B cell (primary cell): ENCODE measurements around the gene IL17RA. TPM values are rescaled to one million over a fixed set of nuclear protein-coding genes. Genes with fewer than 3 reads are reported as not detected.

Experiments
- ATAC-seq: fragments of 200-7000 bp; cut with Tn5 transposase; one replicate; pipeline ENCODE4 v1.10.0; 2021; ENCODE audit warnings: low read depth, mild to moderate bottlenecking, moderate number of reproducible peaks, moderate library complexity
- CTCF ChIA-PET: fragments of 350-600 bp; sonication (Branson Sonifier 250); formaldehyde crosslinking; loops from one replicate; lab custom pipeline; 2021; ENCODE audit warnings: antibody characterized with exemption, inconsistent platforms; lab: Charles Lee
- POLR2A ChIA-PET: fragments of 350-600 bp; sonication (Branson Sonifier 250); formaldehyde crosslinking; loops from one replicate; lab custom pipeline; 2021; ENCODE audit warnings: antibody characterized with exemption; lab: Charles Lee
- DNase-seq: peaks from one replicate; pipeline ENCODE4 v3.0.0; 2013
- H2AFZ ChIP-seq: 2 replicates; pipeline ENCODE4 v1.6.1; 2012; ENCODE audit warnings: mild to moderate bottlenecking, low read depth, low read length; ENCODE audit not compliant: insufficient read depth, poor library complexity, severe bottlenecking
- H3K27ac ChIP-seq, 2 donors: 1 replicate in 1 of 2; 2 replicates in 1 of 2; pipeline ENCODE4 v1.5.1; 2012 to 2013; ENCODE audit warnings: low read length in 2 of 2, mild to moderate bottlenecking in 2 of 2, moderate library complexity in 1 of 2
- H3K27me3 ChIP-seq, 4 experiments: fragments of 200-600 bp in 1 of 4; sonication (generic) in 1 of 4; replicated peaks in 1 of 4; 1 replicate in 2 of 4; 2 replicates in 2 of 4; pipeline versions ENCODE4 v1.6.1 to v1.7.0; 2013 to 2016; ENCODE audit warnings: low read length in 3 of 4, mild to moderate bottlenecking in 2 of 4, mixed read lengths in 1 of 4, moderate library complexity in 1 of 4; ENCODE audit not compliant: insufficient read depth in 4 of 4, control insufficient read depth in 3 of 4; ENCODE audit errors: control extremely low read depth in 1 of 4
- H3K36me3 ChIP-seq, 2 experiments: replicated peaks in 1 of 2; 1 replicate in 1 of 2; 2 replicates in 1 of 2; pipeline versions ENCODE4 v1.6.1 to v1.7.1; 2013; ENCODE audit warnings: low read length in 1 of 2; ENCODE audit not compliant: insufficient read depth in 2 of 2, control insufficient read depth in 1 of 2; ENCODE audit errors: control extremely low read depth in 1 of 2, extremely low read depth in 1 of 2
- H3K4me1 ChIP-seq, 2 donors: fragments of 200-600 bp in 1 of 2; sonication (generic) in 1 of 2; 1 replicate in 1 of 2; 2 replicates in 1 of 2; pipeline versions ENCODE4 v1.5.1 to v1.6.1; 2013 to 2017; ENCODE audit warnings: low read length in 2 of 2; ENCODE audit not compliant: control insufficient read depth in 2 of 2, insufficient read depth in 2 of 2
- H3K4me2 ChIP-seq: replicated peaks from 2 replicates; pipeline ENCODE3; 2012; ENCODE audit warnings: mild to moderate bottlenecking, low read depth, low read length; ENCODE audit not compliant: poor library complexity, severe bottlenecking
- H3K4me3 ChIP-seq, 5 experiments: fragments of 200-600 bp in 1 of 5; sonication (generic) in 1 of 5; 1 replicate in 3 of 5; 2 replicates in 2 of 5; pipeline versions ENCODE4 v1.5.1 to v1.7.0; 2011 to 2016; ENCODE audit warnings: low read length in 4 of 5, mild to moderate bottlenecking in 4 of 5, low read depth in 2 of 5, control low read depth in 1 of 5, moderate library complexity in 1 of 5; ENCODE audit not compliant: insufficient read depth in 1 of 5; ENCODE audit errors: control extremely low read depth in 1 of 5, extremely low read depth in 1 of 5
- H3K79me2 ChIP-seq: fragments of 200-600 bp; sonication (generic); one replicate; pipeline ENCODE4 v1.6.0; 2016; ENCODE audit warnings: low read length; ENCODE audit not compliant: control insufficient read depth, insufficient read depth
- H3K9ac ChIP-seq: fragments of 200-600 bp; sonication (generic); 2 replicates; pipeline ENCODE4 v1.6.1; 2017; ENCODE audit warnings: mild to moderate bottlenecking, low read length, moderate library complexity
- H3K9me3 ChIP-seq, 3 donors: one replicate each; pipeline versions ENCODE4 v1.6.1 to v1.7.1; 2013; ENCODE audit warnings: low read length in 2 of 3; ENCODE audit not compliant: control insufficient read depth in 2 of 3, insufficient read depth in 1 of 3; ENCODE audit errors: control extremely low read depth in 1 of 3
- H4K20me1 ChIP-seq: 2 replicates; pipeline ENCODE4 v1.6.0; 2012; ENCODE audit warnings: mild to moderate bottlenecking, low read length; ENCODE audit not compliant: insufficient read depth, control insufficient read depth, poor library complexity, severe bottlenecking
- H3K27ac Mint-ChIP-seq: one replicate; pipeline ENCODE4 v1.8.0; 2021; ENCODE audit warnings: mixed read lengths
- H3K27me3 Mint-ChIP-seq: one replicate; pipeline ENCODE4 v1.8.0; 2021; ENCODE audit warnings: mixed read lengths
- H3K4me1 Mint-ChIP-seq: one replicate; pipeline ENCODE4 v1.8.0; 2021; ENCODE audit warnings: mixed read lengths
- H3K4me3 Mint-ChIP-seq: one replicate; pipeline ENCODE4 v1.8.0; 2021; ENCODE audit warnings: mixed read lengths
- H3K9me3 Mint-ChIP-seq: one replicate; pipeline ENCODE4 v1.8.0; 2022; ENCODE audit warnings: mixed read lengths; ENCODE audit not compliant: insufficient read depth
- CTCF ChIP-seq: fragments of 200-600 bp; IDR thresholded peaks from one replicate; pipeline ENCODE4 v1.8.0; 2022; ENCODE audit warnings: antibody characterized with exemption, mild to moderate bottlenecking
- EZH2 ChIP-seq: IDR thresholded peaks from 2 replicates; pipeline ENCODE4 v1.6.1; 2012; ENCODE audit warnings: borderline replicate concordance, low read depth, mild to moderate bottlenecking, moderate library complexity, low read length; ENCODE audit not compliant: insufficient read depth, poor library complexity, severe bottlenecking
- WGBS: methylation state at CpG from one replicate; pipeline ENCODE4 v1.1.5; 2013; ENCODE audit warnings: missing lambda C conversion rate; ENCODE audit not compliant: insufficient coverage; 5-methylcytosine and 5-hydroxymethylcytosine counted together
- intact Hi-C: fragments of 100-400 bp; cut with micrococcal nuclease; formaldehyde crosslinking; loops from one replicate; pipeline ENCODE4 v1.10.0; 2022
- polyA plus RNA-seq: library from polyadenylated mRNA; depleted of rRNA; stranded (reverse); fragments of >200 nt; gene quantifications from 2 replicates; pipeline ENCODE4 v1.2.3, GENCODE V29; 2012
- total RNA-seq, 2 donors: library from RNA; stranded (reverse); fragments of 120-200 nt in 1 of 2; gene quantifications; 1 replicate in 1 of 2; 2 replicates in 1 of 2; pipeline versions ENCODE4 v1.2.3 to v1.2.4, GENCODE V29; 2013 to 2022

The IL17RA gene
- total and polyA plus RNA-seq, 2 donors (not counting 1 experiment from before 2014, with no cell fraction given) = 8.1 to 24.6 TPM

GRCh38 chr22:17143101-17143500 is 58.3 kb downstream of the IL17RA start:
- Histone ChIP-seq H3K79me2 (peaks cover under 1% of the 10 kb centered on the region), H3K4me2 (no peak overlapping the region), H3K4me3 (no peak overlapping the region), H3K27ac (no peak overlapping the region), H4K20me1 (no peaks in the 10 kb centered on the region), H3K27me3 (no peaks in the 10 kb centered on the region), H3K36me3 (peaks cover 0 to 50% of the 10 kb centered on the region in 2 experiments), H3K9ac (no peak overlapping the region), H2AFZ (no peak overlapping the region), H3K9me3 (no peaks in the 10 kb centered on the region), H3K4me1 (no peaks in the 10 kb centered on the region)
- ChIA-PET POLR2A (no interaction called here), CTCF (no interaction called here)
- Mint-ChIP-seq H3K9me3 (no peaks in the 10 kb centered on the region), H3K27me3 (no peaks in the 10 kb centered on the region), H3K27ac (no peak overlapping the region), H3K4me1 (no peaks in the 10 kb centered on the region), H3K4me3 (no peak overlapping the region)
- intact Hi-C loops = no loop called here
- no peak for TF ChIP-seq CTCF
- no peak for TF ChIP-seq EZH2
- WGBS = 100% methylated on average over 5 of the region's 9 CpGs
- DNase-seq (no peak), ATAC-seq (no peak)

GRCh38 chr22:17143826-17144225 is 59.0 kb downstream of the IL17RA start:
- DNase-seq (no peak), ATAC-seq (no peak)
- Histone ChIP-seq H3K4me3 (no peak overlapping the region), H3K36me3 (peaks cover 0 to 53% of the 10 kb centered on the region in 2 experiments), H3K4me1 (no peaks in the 10 kb centered on the region), H4K20me1 (no peaks in the 10 kb centered on the region), H3K4me2 (no peak overlapping the region), H3K9me3 (no peaks in the 10 kb centered on the region), H3K27me3 (no peaks in the 10 kb centered on the region), H3K79me2 (peaks cover 7% of the 10 kb centered on the region), H3K9ac (no peak overlapping the region), H3K27ac (no peak overlapping the region), H2AFZ (no peak overlapping the region)
- Mint-ChIP-seq H3K27ac (no peak overlapping the region), H3K4me1 (no peaks in the 10 kb centered on the region), H3K4me3 (no peak overlapping the region), H3K9me3 (no peaks in the 10 kb centered on the region), H3K27me3 (no peaks in the 10 kb centered on the region)
- ChIA-PET POLR2A (no interaction called here), CTCF (interaction anchor here (0.6 kb wide), 1 partner anchor 65 kb away, joined by 4 read pairs; no protein-coding TSS in a partner anchor)
- intact Hi-C loops = no loop called here
- no peak for TF ChIP-seq CTCF
- no peak for TF ChIP-seq EZH2
- over 99% methylated on average over 8 of the region's 8 CpGs for WGBS
